HG03095 (cell line): ENCODE measurements around the gene PITX2.

Source experiments
- ATAC-seq: cut with Tn5 transposase; IDR thresholded peaks from one replicate; pipeline ENCODE4 v1.9.1; 2021; ENCODE audit warnings: moderate library complexity; ENCODE audit not compliant: unreplicated experiment

PITX2 gene

DNA sequence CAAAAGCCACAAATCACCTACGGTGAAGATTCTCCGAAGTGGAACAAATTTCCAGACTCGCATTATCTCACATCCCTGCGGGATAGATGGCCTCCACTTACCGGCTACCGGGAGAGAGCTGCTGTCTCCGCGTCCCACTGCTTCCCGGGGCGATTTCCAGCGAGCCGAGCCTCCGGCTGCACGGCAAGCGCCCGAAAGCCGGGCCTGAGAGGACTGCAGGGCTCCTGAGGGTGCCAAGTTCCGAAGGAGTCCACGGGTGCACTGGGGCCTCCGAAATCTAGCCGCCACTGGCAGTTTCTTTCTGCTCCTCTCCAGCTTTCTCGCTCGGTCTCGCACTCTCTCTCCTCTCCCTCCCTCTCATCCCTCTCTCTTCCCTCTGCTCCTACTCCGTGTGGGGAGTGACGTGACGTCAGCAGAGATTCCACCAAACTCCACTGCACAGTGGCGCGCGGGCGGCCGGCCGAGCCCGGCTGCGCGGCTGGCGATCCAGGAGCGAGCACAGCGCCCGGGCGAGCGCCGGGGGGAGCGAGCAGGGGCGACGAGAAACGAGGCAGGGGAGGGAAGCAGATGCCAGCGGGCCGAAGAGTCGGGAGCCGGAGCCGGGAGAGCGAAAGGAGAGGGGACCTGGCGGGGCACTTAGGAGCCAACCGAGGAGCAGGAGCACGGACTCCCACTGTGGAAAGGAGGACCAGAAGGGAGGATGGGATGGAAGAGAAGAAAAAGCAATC lies 14.0 kb upstream of the PITX2 start:
- ATAC-seq: no peak

DNA sequence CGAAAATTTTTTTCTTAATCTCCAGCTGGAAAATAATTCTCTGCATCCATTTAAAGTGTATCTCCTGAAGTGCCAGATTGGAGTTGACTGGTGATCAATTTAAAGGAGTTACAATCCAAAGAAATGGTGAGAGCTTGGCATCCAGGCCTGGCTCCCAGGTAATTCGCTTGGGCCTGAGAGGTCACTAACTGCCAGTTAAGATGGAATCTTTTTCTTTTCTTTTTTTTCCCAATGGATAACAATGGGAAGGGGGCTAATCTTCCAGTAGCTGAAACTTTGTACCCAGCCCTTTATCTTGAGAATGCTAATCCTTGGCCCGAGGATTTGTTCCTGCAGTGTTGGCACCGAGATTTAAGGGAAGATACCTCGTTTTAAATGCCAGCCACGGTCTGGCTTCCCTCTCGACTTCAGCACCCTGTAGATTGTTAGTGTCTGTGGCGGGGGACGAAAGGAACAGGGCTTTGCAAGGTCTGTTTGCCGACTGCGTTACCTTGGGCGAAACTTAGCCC lies 13.3 kb upstream of the PITX2 start:
- ATAC-seq: no peak

DNA sequence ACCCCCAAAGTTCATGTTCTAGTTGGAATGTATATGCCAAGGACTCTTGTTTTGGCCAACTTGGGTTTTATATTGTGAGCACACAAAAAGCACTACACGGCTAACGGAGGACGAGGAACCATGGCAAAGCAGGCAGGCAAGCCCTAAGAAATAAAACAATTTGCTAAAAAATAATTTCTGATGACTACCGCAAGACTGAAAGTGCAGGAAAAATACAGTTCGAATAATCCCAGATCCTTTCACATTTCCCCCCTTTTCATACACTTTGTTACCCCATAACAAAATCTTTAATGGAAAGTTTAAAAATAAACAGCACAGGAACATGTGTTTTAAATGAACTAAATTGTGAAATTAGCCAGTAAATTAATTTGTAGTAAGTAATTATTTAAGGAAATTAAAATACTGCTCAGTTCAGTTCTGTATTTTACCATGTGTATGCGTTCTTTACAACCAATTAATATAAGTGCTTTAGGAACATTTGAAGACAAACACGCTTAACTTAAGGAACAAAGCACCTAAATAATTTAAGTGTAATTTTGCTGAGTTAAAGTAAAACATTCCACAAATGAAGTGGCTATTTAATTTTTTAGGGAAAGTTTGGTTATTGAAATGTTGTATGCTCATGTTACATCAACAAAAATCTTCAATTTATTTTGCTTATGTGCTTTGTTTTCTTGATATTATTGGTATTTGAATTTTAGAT lies 12.4 kb upstream of the PITX2 start:
- ATAC-seq: no peak

DNA sequence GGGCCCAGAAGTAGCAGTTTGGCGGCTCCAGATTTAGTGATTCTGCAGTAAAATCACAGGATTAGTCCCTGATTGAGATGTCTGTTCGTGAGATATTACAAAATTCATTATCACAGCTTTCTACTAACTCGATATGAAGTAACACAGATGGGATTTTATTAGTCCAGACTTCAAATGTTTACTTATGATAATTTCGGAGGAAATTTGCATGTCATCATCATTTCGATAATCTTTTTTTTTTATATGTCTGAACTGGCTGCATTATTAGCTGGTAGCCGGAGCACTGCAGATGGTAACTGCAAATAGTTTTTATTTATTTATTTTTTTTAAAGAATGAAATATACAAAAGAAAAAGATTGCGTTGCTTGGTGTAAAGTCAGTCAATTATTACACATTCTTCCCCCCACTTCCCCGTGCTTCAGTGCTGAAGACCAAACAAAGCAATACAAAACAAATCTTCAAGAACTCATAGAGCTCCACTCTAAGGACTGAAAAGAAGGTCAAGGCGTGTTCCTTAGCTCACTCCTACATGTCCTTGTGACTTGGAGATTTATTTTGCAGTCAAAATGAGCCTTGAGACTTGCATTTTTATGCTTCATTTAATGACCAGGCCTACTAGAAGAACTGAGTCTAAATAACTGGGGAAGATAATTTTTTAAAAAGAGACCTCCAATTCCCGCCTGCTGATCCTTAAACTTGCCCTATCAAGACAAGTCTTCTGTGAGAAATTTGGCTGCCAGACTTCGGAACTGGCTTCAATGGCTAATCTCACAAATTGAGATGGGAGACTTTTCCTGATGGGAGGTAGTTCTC lies 11.7 kb upstream of the PITX2 start:
- no peak for ATAC-seq

DNA sequence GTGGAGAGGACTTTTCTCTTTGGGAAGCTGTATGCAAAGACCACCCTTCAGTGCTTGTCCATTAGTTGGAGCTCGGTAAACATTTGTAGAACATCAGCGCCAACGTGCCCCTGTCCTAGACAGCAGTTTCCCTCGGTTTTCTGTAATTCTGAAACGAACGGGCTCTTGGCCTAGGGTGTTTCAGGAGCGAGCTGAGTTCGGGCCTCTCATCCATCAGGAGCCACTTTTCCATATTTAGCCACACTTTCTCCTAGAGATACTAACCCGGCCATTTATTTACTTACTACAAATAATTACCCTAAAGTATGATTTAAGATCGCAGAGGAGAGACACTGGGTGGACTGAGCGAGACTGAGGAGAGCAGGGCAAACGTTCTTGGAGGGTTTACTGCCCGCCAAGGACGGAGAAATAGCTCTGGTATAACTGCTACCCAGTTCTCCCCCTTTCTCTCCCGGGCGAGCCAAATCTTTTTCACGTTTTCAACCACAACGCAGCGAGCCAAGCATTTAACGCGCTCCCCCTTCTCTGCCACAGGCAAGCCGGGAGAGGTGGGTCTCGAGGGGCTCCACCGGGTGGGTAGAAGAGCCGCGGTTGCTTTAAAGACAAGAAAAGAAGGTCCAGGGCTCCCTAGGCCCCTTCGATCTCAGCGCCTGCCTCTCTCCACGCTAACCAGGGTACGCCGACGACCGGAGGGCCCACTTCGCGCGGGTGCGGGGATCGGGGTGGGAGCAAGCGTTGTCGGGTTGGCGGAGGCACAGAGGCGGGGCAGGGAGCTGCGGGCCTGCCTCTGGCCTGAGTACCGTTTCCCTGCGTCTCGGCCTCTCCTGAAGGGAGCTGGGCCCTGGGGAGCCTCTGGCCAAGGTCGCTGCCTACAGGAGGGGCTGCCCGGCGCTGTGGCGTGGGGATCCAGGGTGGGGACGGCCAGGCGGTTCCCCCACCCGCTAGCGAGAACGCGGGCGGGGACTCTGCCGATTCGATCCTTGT lies 10.8 kb upstream of the PITX2 start:
- ATAC-seq: no peak

DNA sequence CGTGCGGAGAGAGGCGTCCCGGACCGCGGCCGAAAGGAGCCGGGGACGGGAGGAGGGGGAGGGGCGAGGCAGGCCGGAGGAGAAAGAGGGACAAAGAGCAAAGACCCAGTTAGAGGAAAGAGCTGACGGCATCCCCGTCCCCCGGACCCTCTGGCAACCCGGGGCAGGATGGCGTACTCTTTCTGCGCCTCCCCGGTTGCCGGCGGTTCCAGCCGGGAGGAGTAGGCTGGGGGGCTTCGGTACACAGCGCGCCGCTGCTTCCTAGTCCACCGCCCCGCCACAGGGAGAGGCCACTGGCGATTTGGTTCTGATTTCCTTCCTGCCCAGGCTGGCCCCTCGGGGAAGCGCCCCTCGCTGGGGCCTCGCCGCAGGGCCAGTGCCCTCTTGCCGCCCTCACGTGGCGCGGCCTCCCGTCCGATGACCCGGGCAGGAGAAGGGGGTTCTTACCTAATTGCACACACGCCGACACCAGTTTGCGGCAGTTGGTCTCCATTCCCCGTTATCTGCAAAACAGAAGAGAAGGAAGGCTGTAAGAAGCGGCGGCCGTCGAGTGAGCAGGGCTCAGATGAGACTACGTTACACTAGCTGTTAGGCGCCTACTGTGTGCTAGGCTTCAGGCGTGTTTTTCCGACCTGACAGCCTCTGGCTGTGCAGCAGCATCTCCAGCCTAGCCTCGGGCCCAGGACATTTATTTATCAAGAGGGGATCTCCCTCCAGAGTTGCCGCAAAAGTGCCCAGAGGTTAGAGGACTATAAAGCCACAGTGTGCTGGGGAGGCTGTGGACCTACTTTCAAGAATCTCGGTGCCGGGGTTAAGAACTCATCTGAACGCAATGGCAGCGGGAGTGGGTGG lies 9.9 kb upstream of the PITX2 start:
- ATAC-seq: no peak

DNA sequence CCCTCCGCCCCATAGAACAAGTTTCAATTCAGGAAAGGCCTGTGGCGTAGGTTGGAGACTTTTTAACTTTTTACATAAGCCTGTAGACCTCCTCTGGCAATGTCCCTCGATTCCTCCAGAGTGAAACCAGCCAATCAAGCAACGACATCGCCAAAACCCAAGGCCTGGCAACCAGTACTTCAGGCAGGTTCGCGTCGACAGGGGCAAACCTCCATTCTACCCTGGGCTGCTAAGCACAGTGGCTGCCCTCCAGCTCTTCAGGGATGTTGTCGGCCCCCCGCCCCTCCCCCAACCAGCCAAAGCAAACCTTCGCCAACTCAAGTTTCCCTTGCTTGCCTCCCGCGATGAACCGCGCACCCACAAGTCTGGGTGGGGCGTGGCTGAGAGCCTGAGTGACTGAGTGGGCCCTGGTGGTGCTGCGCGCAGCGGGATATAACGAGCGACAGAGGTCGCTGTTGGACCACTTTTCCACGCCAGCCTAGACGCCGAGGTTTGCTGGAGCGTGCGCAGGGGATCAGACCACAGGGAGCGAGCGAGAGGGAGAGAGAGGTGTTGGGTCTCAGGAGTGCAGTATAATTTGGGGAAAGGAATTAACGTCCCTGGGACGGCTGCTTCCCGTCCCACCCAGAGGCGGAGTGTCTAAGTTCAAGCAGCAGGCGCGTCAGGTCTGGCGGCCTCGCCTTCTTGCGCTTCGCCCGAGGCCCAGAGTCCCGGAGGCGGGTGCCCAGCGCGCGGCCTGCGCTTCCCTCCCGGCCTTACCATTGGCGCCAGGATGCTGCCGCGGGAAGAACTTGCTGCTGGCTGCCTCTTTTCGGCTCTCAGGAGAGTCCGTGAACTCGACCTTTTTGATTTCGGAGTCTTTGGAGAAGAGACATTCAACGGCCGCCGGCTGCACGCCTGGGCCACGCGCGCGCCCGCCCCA lies 9.0 kb upstream of the PITX2 start:
- ATAC-seq: peak; percentile 96

DNA sequence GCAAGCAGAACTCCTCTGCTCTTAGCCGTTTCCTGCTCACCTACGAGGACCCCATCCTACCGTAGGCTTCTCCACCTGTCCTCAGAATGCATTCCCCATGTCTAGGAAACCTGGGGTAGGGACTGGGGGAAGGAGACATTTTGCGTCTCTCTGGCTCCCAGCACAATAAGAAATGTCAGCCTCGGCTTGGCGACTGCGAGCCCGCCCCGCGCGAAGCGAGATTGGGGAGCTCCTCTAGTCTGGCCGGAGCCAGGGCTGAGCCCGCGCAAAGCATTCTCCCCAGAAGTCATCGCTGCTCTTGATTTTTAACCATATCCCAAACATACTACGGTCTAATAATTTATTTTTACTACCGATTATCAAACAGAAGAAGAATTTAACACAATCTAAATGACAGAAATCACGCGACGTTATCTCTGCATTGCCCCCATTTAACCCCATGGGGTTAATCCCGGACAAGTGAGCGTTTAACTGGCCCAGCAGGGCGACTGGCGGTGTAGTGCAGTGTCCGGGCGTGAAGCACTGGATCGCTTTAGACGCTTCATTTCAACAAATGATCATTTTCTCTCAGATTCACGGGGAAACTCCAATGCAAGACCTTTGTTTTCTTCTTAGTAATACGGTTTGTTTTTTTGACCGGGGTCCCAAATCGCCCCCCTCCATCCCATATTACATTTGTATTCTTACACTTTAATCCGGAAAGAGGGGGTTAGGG lies 8.0 kb upstream of the PITX2 start:
- ATAC-seq: no peak

DNA sequence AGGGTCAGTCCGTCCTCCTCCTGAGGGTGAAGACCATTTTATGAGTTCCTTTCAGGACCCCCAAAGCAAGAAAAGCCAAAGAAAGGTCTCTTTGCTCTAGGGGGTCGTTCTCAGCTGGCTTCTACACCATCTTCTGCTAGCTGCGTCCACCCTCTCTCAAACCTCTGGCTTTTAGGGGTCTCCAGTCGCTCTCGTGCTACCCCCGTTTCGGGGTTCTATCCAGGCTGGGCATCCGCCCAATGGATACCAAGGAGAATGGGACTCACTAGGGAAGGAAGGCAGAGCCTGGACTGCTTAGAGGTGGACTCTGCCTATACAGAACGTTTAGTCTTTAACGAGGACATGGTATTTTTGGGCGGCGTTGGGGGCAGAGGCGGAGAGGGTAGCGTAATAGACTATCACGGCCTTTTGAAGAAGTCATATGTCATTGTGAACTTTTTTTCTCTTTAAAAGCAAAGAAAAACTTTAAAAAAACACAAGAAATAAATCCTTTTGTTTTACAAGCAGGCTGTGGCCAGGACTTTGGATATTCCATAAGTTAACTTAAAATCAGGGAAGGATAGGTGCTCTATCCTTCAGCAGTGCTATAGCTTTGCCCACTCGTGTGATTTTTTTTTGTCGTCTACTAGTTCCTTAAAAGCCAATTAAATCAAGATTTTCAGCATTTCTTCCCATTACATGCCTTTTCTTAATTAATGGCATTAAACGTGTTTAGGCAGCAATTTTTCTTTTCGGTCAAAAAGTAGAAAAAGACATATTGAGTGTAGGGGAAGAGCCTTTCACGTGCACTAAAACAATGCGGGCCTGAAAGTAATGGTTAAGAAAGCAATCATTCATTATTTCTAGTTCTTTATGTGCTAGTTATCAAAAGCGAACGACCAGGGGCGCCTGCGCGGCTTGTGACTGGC lies 7.2 kb upstream of the PITX2 start:
- no peak for ATAC-seq

DNA sequence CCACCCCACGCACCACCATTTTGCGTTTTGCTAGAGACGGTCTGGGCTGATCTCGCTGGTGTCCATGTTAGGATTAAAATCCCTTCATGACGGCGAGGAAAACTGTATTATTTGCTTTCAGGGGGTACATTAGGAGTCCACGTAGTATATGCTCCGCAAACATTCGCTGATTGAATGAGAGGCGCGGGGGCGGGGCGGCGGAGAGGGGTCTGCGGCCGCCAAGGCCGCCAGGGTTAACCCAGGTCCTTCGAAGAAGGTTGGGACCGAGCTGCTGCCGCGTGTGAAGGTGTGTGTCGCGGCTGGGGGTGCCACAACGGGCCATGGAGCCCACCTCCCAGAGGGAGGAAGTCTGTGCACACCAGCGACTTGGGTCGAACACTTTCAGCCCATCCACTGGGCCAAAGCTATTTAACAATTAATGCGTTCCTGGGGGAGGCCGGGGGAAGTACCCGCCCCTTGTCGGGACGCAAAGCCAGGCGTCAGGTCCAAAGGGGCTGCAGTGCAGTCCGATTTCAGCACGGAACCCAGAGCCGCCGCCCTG lies 6.4 kb upstream of the PITX2 start:
- no peak for ATAC-seq

DNA sequence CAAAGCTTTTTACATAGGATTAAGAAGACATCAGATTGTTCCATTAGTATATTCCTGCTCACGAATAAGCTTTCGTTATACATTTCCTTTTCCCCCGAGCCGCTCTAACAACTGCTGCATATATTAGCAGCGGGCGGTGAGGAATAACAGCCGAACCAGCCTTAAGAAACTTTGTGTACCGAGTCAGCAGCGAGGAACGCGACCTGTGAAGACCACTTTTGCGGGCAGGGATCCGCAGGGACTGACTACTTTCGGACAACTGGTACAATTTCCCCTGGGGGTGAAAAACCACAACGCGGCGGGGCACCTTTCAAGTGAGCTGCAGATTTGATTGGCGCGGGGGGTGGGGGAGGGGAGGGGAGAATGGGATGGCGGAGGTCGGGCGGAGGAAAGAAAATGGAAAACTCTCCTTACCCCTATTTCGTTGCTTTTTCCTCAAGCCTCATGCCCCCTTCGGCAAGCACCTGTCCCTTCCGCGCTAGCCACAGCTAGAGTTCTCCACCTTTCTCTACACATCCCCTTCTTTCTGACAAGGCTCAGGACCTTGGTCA lies 5.9 kb upstream of the PITX2 start:
- ATAC-seq: no peak

DNA sequence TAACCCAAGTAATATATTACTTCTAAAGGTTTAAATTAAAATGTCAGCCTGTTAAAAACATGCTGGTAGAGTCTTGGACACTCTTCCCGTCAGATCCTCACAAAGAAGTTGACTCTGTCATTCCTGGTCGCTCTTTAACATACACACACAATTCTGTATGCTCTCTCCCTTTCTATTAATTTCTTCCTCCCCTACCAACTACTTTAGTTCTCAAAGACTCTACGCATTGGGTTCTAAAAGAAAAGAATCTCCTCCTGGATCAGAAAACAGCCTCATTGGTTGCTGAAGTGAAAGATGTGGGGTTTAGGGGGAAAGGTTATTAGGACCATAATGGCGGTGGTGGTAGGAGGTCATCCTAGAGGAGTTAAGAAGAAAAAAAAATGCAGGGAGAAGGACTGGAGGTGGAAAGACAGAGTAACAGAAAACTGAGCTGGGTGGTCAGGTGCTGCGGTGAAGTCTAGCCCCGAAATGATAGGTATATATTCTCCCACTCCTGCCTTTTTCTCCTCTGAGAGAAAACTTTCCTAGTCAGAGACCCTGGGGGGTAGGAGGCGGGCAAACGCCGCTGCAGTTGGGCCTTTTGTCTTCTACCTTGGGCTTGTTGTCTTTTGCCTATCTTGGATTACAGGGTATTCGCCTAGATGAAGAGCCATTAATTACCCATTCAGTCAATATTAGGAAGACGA lies 5.2 kb upstream of the PITX2 start:
- ATAC-seq: no peak

DNA sequence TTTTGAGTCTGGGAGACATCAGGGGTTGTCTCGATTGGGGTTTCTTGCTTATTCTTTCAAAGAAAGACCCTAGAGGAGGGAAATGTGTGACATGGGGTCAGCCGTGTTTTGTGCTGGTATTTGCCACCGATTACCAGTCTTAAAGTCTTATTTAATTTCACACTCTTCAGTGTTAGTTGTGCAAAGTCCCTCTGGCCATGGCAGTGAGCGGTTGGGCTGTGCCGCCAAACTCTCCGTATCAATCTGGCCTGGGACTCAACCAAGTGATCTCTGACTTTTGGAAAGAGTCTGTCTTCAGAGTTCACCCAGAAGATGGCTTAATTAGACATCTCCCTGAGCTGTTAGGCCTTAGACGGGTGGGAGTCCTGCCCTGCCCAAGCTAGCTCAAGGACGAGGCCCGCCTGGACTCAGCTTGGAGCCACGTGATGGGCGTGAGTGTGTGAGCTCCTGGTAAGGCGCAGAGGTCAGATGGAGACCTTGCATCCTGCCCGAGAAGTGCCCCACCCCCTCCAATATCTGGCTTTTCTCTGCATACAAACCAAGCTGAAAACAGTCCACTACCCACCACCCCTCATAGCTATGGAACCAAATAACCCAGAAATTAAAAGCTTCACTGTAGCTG lies 3.8 kb upstream of the PITX2 start:
- no peak for ATAC-seq

DNA sequence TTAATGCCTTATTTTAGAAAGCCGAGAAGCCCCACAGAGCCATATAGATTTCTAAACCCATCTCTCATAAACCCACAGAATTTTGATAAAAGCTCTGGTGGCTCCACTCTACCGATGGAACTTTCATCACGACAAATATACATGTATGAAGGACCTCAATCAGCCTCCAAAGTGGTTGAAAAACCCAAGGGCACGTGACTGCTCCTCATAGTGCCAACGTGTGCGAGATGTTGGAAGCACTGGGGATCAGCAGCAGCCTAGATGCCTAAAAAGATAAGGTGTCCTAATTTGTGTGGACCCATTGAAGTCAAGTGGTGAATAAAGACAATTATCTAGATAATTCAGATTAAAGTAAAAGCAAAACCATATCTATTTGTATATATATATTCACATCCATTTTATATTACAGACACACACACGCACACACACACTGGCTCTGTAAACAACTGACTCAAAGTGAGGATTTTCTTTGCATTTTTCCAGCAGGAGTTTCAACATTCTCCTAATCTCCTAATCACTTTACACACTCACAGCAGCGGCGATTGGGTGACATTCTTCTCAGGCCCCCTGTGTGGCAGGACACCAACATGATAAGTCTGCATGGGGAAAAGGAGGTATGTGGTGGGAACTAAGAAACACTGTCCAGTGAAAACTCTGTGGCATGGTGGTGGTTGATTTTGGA lies 2.8 kb upstream of the PITX2 start:
- no peak for ATAC-seq
